HG03103 (cell line): Measurements from ENCODE around the gene CA9.

Experiments
- ATAC-seq: cut with Tn5 transposase; IDR thresholded peaks from one replicate; pipeline ENCODE4 v1.9.1; 2021; ENCODE audit warnings: low read depth; ENCODE audit not compliant: unreplicated experiment

Gene CA9

GRCh38 chr9:35690294-35690613 is 16.5 kb downstream of the CA9 start:
- no peak for ATAC-seq

GRCh38 chr9:35690614-35691333 is 17.0 kb downstream of the CA9 start:
- ATAC-seq: no peak

GRCh38 chr9:35691334-35691650 is 17.6 kb downstream of the CA9 start:
- no peak for ATAC-seq

GRCh38 chr9:35691757-35692301 is 18.1 kb downstream of the CA9 start:
- ATAC-seq: no peak

GRCh38 chr9:35695943-35696401 is 22.2 kb downstream of the CA9 start:
- ATAC-seq: no peak

GRCh38 chr9:35696520-35697215 is 22.9 kb downstream of the CA9 start:
- no peak for ATAC-seq

GRCh38 chr9:35697486-35697885 is 23.8 kb downstream of the CA9 start:
- no peak for ATAC-seq

- ATAC-seq: no peak
Measured at GRCh38 chr9:35698231-35698630, 24.5 kb downstream of the CA9 start.

- no peak for ATAC-seq
Measured at GRCh38 chr9:35700031-35700430, 26.3 kb downstream of the CA9 start.

GRCh38 chr9:35700942-35701341 is 27.2 kb downstream of the CA9 start:
- no peak for ATAC-seq

GRCh38 chr9:35702696-35703095 is 29.0 kb downstream of the CA9 start:
- ATAC-seq: no peak

GRCh38 chr9:35703906-35704672 is 30.4 kb downstream of the CA9 start:
- no peak for ATAC-seq

GRCh38 chr9:35705372-35705771 is 31.6 kb downstream of the CA9 start:
- no peak for ATAC-seq

GRCh38 chr9:35705836-35706430 is 32.2 kb downstream of the CA9 start:
- no peak for ATAC-seq

- ATAC-seq: no peak
Measured at GRCh38 chr9:35706951-35707350, 33.2 kb downstream of the CA9 start.

GRCh38 chr9:35708146-35708545 is 34.4 kb downstream of the CA9 start:
- no peak for ATAC-seq

GRCh38 chr9:35710818-35711500 is 37.2 kb downstream of the CA9 start:
- no peak for ATAC-seq

- ATAC-seq: no peak
Measured at GRCh38 chr9:35711501-35712428, 38.0 kb downstream of the CA9 start.

- no peak for ATAC-seq
Measured at GRCh38 chr9:35712762-35713400, 39.2 kb downstream of the CA9 start.
